GM21390 (cell line): Measurements from ENCODE around the gene PAX9.

Experiments
- ATAC-seq: cut with Tn5 transposase; IDR thresholded peaks from one replicate; pipeline ENCODE4 v1.9.1; 2021; ENCODE audit not compliant: unreplicated experiment

The PAX9 gene

GRCh38 chr14:36726128-36726527 lies 64.5 kb downstream of the PAX9 start:
- no peak for ATAC-seq
